WTC11 (cell line): ENCODE results near the gene TPT1. TPM values are rescaled to one million over a fixed set of nuclear protein-coding genes. Genes with fewer than 3 reads are reported as not detected.
"Not testable (repeated sequence)": the region's sequence is repeated elsewhere in the genome, so short reads cannot be mapped to it uniquely, and the experiment has no call there.

Experiments used
- ATAC-seq: fragments of 200-7000 bp; cut with Tn5 transposase; 2 replicates; pipeline ENCODE4 v1.10.0; 2021; ENCODE audit warnings: mild to moderate bottlenecking, moderate library complexity
- CTCF ChIA-PET: fragments of 300-600 bp; sonication (Branson Sonifier 250); formaldehyde crosslinking; loops from one replicate; lab custom pipeline; 2021; ENCODE audit warnings: antibody characterized with exemption; lab: Charles Lee
- POLR2A ChIA-PET: fragments of 350-600 bp; sonication (Branson Sonifier 250); formaldehyde crosslinking; loops from one replicate; lab custom pipeline; 2021; ENCODE audit warnings: antibody characterized with exemption; lab: Charles Lee
- DNase-seq: peaks from one replicate; pipeline ENCODE4 v3.0.0; 2021; ENCODE audit warnings: low spot score
- H3K27ac Mint-ChIP-seq: 2 replicates; pipeline ENCODE4 v1.8.0; 2021; ENCODE audit warnings: mixed read lengths
- H3K27me3 Mint-ChIP-seq: 2 replicates; pipeline ENCODE4 v1.8.0; 2021; ENCODE audit warnings: low read depth, mild to moderate bottlenecking, moderate library complexity, mixed read lengths
- H3K36me3 Mint-ChIP-seq: 2 replicates; pipeline ENCODE4 v1.8.0; 2021; ENCODE audit warnings: mixed read lengths
- H3K4me1 Mint-ChIP-seq: 2 replicates; pipeline ENCODE4 v1.8.0; 2022; ENCODE audit warnings: mixed read lengths
- H3K4me3 Mint-ChIP-seq: 2 replicates; pipeline ENCODE4 v1.8.0; 2021; ENCODE audit warnings: mild to moderate bottlenecking, moderate library complexity, mixed read lengths
- H3K9me3 Mint-ChIP-seq: 2 replicates; pipeline ENCODE4 v1.8.0; 2021; ENCODE audit warnings: mixed read lengths
- FOXK1 ChIP-seq: sonication (generic); formaldehyde crosslinking; IDR thresholded peaks from 2 replicates; pipeline ENCODE4 v1.8.0; 2022; ENCODE audit warnings: mild to moderate bottlenecking, moderate library complexity, missing genetic modification reagents
- HMGA2 ChIP-seq: fragments of 250-450 bp; sonication (Bioruptor Pico); IDR thresholded peaks from 2 replicates; pipeline ENCODE4 v1.4.0; 2021; ENCODE audit warnings: mild to moderate bottlenecking, moderate library complexity
- JUN ChIP-seq: sonication (generic); formaldehyde crosslinking; IDR thresholded peaks from 2 replicates; pipeline ENCODE4 v1.8.0; 2023; ENCODE audit warnings: mild to moderate bottlenecking, missing genetic modification reagents
- PRRX2 ChIP-seq: fragments of 250-450 bp; sonication (Bioruptor Pico); IDR thresholded peaks from 2 replicates; pipeline ENCODE4 v1.8.0; 2021; ENCODE audit warnings: mild to moderate bottlenecking
- TEAD1 ChIP-seq: sonication (generic); formaldehyde crosslinking; IDR thresholded peaks from 2 replicates; pipeline ENCODE4 v1.8.0; 2022; ENCODE audit warnings: mild to moderate bottlenecking, missing genetic modification reagents
- TP53 ChIP-seq: sonication (generic); formaldehyde crosslinking; IDR thresholded peaks from 2 replicates; pipeline ENCODE4 v1.8.1; 2023; ENCODE audit warnings: mild to moderate bottlenecking, missing genetic modification reagents
- total RNA-seq: library from RNA; stranded (reverse); gene quantifications from 3 replicates; pipeline ENCODE4 v1.2.3, GENCODE V29; 2021
- TF ChIP-seq, protein P1 (sequence below): sonication (generic); formaldehyde crosslinking; conservative IDR thresholded peaks from 2 replicates; pipeline ENCODE4 v1.8.1; 2023; ENCODE audit warnings: mild to moderate bottlenecking, low read depth, missing genetic modification reagents, moderate library complexity
- TF ChIP-seq, protein P2 (sequence below): fragments of 250-450 bp; sonication (Bioruptor Pico); IDR thresholded peaks from 2 replicates; pipeline ENCODE4 v1.9.0; 2021; ENCODE audit warnings: mild to moderate bottlenecking
- TF ChIP-seq, protein P3 (sequence below): sonication (generic); formaldehyde crosslinking; IDR thresholded peaks from 2 replicates; pipeline ENCODE4 v1.8.1; 2023; ENCODE audit warnings: mild to moderate bottlenecking, moderate library complexity, missing genetic modification reagents
- TF ChIP-seq, protein P4 (sequence below): fragments of 250-450 bp; sonication (Bioruptor Pico); conservative IDR thresholded peaks from 2 replicates; pipeline ENCODE4 v1.9.0; 2021; ENCODE audit warnings: mild to moderate bottlenecking
- TF ChIP-seq, protein P5 (sequence below): sonication (generic); formaldehyde crosslinking; IDR thresholded peaks from 2 replicates; pipeline ENCODE4 v1.8.0; 2022; ENCODE audit warnings: missing genetic modification reagents
- TF ChIP-seq, protein P6 (sequence below): sonication (generic); formaldehyde crosslinking; IDR thresholded peaks from 2 replicates; pipeline ENCODE4 v1.8.0; 2022; ENCODE audit warnings: mild to moderate bottlenecking, missing genetic modification reagents

Gene TPT1
- total RNA-seq, 1 experiment from 2014 or later = 1,861 TPM

DNA sequence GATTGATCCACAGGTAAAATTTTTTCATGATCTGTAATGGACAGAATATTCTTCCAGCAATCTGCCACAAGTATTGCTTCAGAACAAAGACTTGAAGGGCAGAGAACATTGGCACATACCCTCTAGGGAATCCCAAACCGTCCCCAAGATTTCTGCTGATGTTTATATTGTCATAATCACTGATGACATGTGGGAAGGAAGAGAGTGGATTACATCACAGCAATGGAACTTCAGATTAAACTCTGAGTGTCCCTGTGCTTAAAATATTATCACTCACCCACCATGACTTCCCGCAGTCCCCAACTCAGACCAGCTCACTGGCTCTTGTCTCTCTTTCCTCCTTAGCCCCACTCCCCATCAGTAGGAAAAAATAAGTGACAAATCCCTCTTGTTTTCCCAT, 8.5 kb upstream of the TPT1 start (continued):
- TF ChIP-seq, protein P1, sequence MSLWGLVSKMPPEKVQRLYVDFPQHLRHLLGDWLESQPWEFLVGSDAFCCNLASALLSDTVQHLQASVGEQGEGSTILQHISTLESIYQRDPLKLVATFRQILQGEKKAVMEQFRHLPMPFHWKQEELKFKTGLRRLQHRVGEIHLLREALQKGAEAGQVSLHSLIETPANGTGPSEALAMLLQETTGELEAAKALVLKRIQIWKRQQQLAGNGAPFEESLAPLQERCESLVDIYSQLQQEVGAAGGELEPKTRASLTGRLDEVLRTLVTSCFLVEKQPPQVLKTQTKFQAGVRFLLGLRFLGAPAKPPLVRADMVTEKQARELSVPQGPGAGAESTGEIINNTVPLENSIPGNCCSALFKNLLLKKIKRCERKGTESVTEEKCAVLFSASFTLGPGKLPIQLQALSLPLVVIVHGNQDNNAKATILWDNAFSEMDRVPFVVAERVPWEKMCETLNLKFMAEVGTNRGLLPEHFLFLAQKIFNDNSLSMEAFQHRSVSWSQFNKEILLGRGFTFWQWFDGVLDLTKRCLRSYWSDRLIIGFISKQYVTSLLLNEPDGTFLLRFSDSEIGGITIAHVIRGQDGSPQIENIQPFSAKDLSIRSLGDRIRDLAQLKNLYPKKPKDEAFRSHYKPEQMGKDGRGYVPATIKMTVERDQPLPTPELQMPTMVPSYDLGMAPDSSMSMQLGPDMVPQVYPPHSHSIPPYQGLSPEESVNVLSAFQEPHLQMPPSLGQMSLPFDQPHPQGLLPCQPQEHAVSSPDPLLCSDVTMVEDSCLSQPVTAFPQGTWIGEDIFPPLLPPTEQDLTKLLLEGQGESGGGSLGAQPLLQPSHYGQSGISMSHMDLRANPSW = no peak
- TF ChIP-seq, protein P2, sequence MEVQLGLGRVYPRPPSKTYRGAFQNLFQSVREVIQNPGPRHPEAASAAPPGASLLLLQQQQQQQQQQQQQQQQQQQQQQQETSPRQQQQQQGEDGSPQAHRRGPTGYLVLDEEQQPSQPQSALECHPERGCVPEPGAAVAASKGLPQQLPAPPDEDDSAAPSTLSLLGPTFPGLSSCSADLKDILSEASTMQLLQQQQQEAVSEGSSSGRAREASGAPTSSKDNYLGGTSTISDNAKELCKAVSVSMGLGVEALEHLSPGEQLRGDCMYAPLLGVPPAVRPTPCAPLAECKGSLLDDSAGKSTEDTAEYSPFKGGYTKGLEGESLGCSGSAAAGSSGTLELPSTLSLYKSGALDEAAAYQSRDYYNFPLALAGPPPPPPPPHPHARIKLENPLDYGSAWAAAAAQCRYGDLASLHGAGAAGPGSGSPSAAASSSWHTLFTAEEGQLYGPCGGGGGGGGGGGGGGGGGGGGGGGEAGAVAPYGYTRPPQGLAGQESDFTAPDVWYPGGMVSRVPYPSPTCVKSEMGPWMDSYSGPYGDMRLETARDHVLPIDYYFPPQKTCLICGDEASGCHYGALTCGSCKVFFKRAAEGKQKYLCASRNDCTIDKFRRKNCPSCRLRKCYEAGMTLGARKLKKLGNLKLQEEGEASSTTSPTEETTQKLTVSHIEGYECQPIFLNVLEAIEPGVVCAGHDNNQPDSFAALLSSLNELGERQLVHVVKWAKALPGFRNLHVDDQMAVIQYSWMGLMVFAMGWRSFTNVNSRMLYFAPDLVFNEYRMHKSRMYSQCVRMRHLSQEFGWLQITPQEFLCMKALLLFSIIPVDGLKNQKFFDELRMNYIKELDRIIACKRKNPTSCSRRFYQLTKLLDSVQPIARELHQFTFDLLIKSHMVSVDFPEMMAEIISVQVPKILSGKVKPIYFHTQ (CRISPR knock-in tag) = no peak
- TF ChIP-seq PRRX2 (CRISPR knock-in tag) (no peak), FOXK1 (CRISPR knock-in tag) (no peak), TEAD1 (CRISPR knock-in tag) (no peak), JUN (CRISPR knock-in tag) (no peak), TP53 (CRISPR knock-in tag) (no peak)
- TF ChIP-seq, protein P3, sequence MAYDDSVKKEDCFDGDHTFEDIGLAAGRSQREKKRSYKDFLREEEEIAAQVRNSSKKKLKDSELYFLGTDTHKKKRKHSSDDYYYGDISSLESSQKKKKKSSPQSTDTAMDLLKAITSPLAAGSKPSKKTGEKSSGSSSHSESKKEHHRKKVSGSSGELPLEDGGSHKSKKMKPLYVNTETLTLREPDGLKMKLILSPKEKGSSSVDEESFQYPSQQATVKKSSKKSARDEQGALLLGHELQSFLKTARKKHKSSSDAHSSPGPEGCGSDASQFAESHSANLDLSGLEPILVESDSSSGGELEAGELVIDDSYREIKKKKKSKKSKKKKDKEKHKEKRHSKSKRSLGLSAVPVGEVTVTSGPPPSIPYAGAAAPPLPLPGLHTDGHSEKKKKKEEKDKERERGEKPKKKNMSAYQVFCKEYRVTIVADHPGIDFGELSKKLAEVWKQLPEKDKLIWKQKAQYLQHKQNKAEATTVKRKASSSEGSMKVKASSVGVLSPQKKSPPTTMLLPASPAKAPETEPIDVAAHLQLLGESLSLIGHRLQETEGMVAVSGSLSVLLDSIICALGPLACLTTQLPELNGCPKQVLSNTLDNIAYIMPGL (CRISPR knock-in tag) = no peak
- TF ChIP-seq, protein P4, sequence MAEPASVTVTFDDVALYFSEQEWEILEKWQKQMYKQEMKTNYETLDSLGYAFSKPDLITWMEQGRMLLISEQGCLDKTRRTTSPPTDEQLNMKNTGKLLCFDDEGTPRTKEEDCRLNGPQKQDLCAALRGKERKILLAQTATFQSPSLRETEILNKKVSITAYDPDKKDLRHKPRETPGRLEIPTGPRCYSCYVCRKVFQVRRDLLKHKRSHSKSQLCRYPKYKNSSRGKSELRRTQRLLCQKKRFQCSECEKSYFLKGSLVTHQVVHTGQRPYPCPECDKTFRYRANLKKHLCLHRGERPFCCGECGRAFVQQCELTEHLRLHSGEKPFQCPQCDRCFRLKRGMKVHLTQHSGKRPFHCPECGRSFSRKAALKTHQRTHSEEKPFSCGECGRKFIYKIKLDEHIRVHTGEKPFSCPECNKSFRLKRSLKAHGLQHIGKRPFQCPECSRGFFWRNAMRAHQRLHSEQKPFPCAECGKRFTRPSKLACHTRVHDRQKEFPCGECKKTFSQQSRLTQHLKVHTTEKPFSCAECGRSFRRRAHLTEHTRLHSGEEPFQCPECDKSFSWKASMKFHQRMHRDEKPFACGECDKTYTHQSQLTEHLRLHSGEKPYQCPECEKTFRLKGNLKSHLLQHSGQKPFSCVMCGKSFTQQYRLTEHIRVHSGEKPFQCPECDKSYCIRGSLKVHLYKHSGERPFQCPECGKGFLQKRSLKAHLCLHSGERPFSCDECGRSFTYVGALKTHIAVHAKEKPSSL (CRISPR knock-in tag) = no peak
- TF ChIP-seq, protein P5, sequence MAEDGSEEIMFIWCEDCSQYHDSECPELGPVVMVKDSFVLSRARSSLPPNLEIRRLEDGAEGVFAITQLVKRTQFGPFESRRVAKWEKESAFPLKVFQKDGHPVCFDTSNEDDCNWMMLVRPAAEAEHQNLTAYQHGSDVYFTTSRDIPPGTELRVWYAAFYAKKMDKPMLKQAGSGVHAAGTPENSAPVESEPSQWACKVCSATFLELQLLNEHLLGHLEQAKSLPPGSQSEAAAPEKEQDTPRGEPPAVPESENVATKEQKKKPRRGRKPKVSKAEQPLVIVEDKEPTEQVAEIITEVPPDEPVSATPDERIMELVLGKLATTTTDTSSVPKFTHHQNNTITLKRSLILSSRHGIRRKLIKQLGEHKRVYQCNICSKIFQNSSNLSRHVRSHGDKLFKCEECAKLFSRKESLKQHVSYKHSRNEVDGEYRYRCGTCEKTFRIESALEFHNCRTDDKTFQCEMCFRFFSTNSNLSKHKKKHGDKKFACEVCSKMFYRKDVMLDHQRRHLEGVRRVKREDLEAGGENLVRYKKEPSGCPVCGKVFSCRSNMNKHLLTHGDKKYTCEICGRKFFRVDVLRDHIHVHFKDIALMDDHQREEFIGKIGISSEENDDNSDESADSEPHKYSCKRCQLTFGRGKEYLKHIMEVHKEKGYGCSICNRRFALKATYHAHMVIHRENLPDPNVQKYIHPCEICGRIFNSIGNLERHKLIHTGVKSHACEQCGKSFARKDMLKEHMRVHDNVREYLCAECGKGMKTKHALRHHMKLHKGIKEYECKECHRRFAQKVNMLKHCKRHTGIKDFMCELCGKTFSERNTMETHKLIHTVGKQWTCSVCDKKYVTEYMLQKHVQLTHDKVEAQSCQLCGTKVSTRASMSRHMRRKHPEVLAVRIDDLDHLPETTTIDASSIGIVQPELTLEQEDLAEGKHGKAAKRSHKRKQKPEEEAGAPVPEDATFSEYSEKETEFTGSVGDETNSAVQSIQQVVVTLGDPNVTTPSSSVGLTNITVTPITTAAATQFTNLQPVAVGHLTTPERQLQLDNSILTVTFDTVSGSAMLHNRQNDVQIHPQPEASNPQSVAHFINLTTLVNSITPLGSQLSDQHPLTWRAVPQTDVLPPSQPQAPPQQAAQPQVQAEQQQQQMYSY (CRISPR knock-in tag) = no peak
- TF ChIP-seq, protein P6, sequence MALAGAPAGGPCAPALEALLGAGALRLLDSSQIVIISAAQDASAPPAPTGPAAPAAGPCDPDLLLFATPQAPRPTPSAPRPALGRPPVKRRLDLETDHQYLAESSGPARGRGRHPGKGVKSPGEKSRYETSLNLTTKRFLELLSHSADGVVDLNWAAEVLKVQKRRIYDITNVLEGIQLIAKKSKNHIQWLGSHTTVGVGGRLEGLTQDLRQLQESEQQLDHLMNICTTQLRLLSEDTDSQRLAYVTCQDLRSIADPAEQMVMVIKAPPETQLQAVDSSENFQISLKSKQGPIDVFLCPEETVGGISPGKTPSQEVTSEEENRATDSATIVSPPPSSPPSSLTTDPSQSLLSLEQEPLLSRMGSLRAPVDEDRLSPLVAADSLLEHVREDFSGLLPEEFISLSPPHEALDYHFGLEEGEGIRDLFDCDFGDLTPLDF = no peak

DNA sequence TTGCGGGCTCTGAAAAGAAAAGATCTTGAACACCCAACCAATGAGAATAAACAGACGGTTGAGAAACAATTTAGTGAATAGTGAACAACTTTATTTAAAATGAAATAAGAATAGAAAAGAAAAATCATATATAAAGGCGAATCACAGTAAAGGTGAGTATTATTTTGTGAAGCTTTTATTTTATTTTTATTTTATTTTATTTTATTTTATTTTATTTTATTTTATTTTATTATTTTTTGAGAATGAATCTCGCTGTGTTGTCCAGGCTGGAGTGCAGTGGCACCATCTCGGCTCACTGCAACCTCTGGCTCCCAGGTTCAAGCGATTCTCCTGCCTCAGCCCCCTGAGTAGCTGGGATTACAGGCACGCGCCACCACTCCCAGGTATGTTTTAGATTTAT, 3.1 kb upstream of the TPT1 start:
- H3K36me3 Mint-ChIP-seq = peaks cover 34% of the 10 kb centered on the region
- H3K27ac Mint-ChIP-seq, H3K9me3 Mint-ChIP-seq, H3K4me3 Mint-ChIP-seq, DNase-seq, ATAC-seq, H3K27me3 Mint-ChIP-seq, POLR2A ChIA-PET, CTCF ChIA-PET: not testable (repeated sequence)
- peaks cover 17% of the 10 kb centered on the region for H3K4me1 Mint-ChIP-seq
- TF ChIP-seq HMGA2 (CRISPR knock-in tag) = peak; percentile 91
